ENCODE measurements around the gene TVP23B.
"Not testable (repeated sequence)": the region's sequence is repeated elsewhere in the genome, so short reads cannot be mapped to it uniquely, and the experiment has no call there.

- TF ChIP-seq POLR2AphosphoS5, CTCF, POLR2A, EP300 (IDR thresholded peaks at IDR 0.05): not testable (repeated sequence)
Measured at GRCh38 chr17:18791402-18791801, 10.4 kb downstream of the TVP23B start.

Measured in gastroesophageal sphincter (tissue), 3 donors.